ENCODE data around the gene PSTPIP1. TPM values are rescaled to one million over a fixed set of nuclear protein-coding genes. Genes with fewer than 3 reads are reported as not detected.

PSTPIP1 gene
- total and polyA plus RNA-seq, 10 of the 15 experiments (the other 5 are each of a cell fraction or from before 2014, with no cell fraction given), result 0.50 to 29.3 (median 14.5) TPM

GRCh38 chr15:77053709-77054108 lies 58.8 kb downstream of the PSTPIP1 start:
- H3K36me3 ChIP-seq (ENCODE audit: control insufficient read depth in 2 of 2, insufficient read depth in 2 of 2, low read length in 1 of 2), result peaks cover 0 to 4% of the 10 kb centered on the region in 2 experiments; a peak in 2 of 4 replicates
- in situ Hi-C loops (cut with MboI) (no loop called here), intact Hi-C loops (cut with micrococcal nuclease; ENCODE audit: unreplicated experiment) (no loop called here)
- 92% methylated on average over 2 of the region's 2 CpGs for WGBS (ENCODE audit: insufficient coverage, insufficient replicate concordance, low lambda C conversion rate, missing lambda C conversion rate)
- BruUV-seq (replicated peaks), result no TSS peak
- no peak overlapping the region for H3K4me3 ChIP-seq
- RAD21 ChIA-PET (ENCODE audit: unreplicated experiment), result no interaction called here
- SMC1A ChIA-PET (ENCODE audit: uncharacterized antibody, unreplicated experiment), result no interaction called here
- H3K27me3 ChIP-seq (replicated peaks in 1 of 2; ENCODE audit: control insufficient read depth in 2 of 2, insufficient read depth in 2 of 2, low read length in 1 of 2), result no peaks in the 10 kb centered on the region
- no peak overlapping the region for H3K9ac ChIP-seq (ENCODE audit: control insufficient read depth, insufficient read depth, low read length)
- H3K4me1 ChIP-seq (ENCODE audit: control insufficient read depth, insufficient read depth, low read length), result no peaks in the 10 kb centered on the region
- DNase-seq (ENCODE audit: low read depth, low spot score), result no peak
- POLR2A ChIA-PET, result no interaction called here
- H2AFZ ChIP-seq (ENCODE audit: control insufficient read depth, low read depth, low read length), result no peak overlapping the region
- ATAC-seq, result no peak
- peaks cover 8% of the 10 kb centered on the region for H3K79me2 ChIP-seq (ENCODE audit: control insufficient read depth, insufficient read depth, low read length)
- TF ChIP-seq USF1 (IDR thresholded peaks at IDR 0.05; ENCODE audit: borderline replicate concordance, extremely low read length, insufficient read depth, low read depth, low read length) (no peak), FOS (IDR thresholded peaks at IDR 0.05; ENCODE audit: borderline replicate concordance, extremely low read depth, insufficient read length) (no peak), MYB (IDR thresholded peaks at IDR 0.05; ENCODE audit: borderline replicate concordance, low read depth, low read length) (no peak), MEF2A (IDR thresholded peaks at IDR 0.05; ENCODE audit: insufficient read depth, low read depth, low read length) (no peak), PML (IDR thresholded peaks at IDR 0.05; ENCODE audit: low read length) (no peak), BACH1 (IDR thresholded peaks at IDR 0.05; ENCODE audit: borderline replicate concordance) (no peak), SUZ12 (IDR thresholded peaks at IDR 0.05; ENCODE audit: unreplicated experiment) (no peak), KAT2A (conservative IDR thresholded peaks at IDR 0.05; ENCODE audit: control insufficient read depth, low read depth, low read length) (no peak), NFYA (IDR thresholded peaks at IDR 0.05; ENCODE audit: borderline replicate concordance, low read depth, low read length) (no peak), IKZF2 (IDR thresholded peaks at IDR 0.05) (no peak), SMARCA5 (IDR thresholded peaks at IDR 0.05) (no peak), FOXM1 (IDR thresholded peaks at IDR 0.05; ENCODE audit: low read depth, low read length) (no peak), SRF (IDR thresholded peaks at IDR 0.05; ENCODE audit: low read depth in 2 of 2, low read length in 2 of 2) (no peak), RAD21 (IDR thresholded peaks at IDR 0.05; ENCODE audit: insufficient read depth, low read depth, low read length) (no peak), POLR2AphosphoS5 (IDR thresholded peaks at IDR 0.05; ENCODE audit: low read length) (no peak), ZBED1 (IDR thresholded peaks at IDR 0.05; ENCODE audit: borderline replicate concordance) (no peak)
- TF ChIP-seq, protein P1, sequence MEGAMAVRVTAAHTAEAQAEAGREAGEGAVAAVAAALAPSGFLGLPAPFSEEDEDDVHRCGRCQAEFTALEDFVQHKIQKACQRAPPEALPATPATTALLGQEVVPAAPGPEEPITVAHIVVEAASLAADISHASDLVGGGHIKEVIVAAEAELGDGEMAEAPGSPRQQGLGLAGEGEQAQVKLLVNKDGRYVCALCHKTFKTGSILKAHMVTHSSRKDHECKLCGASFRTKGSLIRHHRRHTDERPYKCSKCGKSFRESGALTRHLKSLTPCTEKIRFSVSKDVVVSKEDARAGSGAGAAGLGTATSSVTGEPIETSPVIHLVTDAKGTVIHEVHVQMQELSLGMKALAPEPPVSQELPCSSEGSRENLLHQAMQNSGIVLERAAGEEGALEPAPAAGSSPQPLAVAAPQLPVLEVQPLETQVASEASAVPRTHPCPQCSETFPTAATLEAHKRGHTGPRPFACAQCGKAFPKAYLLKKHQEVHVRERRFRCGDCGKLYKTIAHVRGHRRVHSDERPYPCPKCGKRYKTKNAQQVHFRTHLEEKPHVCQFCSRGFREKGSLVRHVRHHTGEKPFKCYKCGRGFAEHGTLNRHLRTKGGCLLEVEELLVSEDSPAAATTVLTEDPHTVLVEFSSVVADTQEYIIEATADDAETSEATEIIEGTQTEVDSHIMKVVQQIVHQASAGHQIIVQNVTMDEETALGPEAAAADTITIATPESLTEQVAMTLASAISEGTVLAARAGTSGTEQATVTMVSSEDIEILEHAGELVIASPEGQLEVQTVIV (IDR thresholded peaks at IDR 0.05; ENCODE audit: borderline replicate concordance, partially characterized antibody), result no peak
- no peaks in the 10 kb centered on the region for H4K20me1 ChIP-seq (ENCODE audit: control insufficient read depth, insufficient read depth)
- no peak overlapping the region for H3K27ac ChIP-seq (ENCODE audit: control insufficient read depth, insufficient read depth)
- no peak overlapping the region for H3K4me2 ChIP-seq (ENCODE audit: control insufficient read depth, insufficient read depth)
- no peak for FAIRE-seq
- CTCF ChIA-PET, result no interaction called here
- H3K9me3 ChIP-seq (replicated peaks; ENCODE audit: control insufficient read depth, insufficient read depth, low read length), result no peaks in the 10 kb centered on the region
